HG03460 (cell line): Measurements from ENCODE around the gene P2RY12.

Experiments used
- ATAC-seq: cut with Tn5 transposase; IDR thresholded peaks from one replicate; pipeline ENCODE4 v1.9.1; 2021; ENCODE audit not compliant: unreplicated experiment

P2RY12 gene

DNA sequence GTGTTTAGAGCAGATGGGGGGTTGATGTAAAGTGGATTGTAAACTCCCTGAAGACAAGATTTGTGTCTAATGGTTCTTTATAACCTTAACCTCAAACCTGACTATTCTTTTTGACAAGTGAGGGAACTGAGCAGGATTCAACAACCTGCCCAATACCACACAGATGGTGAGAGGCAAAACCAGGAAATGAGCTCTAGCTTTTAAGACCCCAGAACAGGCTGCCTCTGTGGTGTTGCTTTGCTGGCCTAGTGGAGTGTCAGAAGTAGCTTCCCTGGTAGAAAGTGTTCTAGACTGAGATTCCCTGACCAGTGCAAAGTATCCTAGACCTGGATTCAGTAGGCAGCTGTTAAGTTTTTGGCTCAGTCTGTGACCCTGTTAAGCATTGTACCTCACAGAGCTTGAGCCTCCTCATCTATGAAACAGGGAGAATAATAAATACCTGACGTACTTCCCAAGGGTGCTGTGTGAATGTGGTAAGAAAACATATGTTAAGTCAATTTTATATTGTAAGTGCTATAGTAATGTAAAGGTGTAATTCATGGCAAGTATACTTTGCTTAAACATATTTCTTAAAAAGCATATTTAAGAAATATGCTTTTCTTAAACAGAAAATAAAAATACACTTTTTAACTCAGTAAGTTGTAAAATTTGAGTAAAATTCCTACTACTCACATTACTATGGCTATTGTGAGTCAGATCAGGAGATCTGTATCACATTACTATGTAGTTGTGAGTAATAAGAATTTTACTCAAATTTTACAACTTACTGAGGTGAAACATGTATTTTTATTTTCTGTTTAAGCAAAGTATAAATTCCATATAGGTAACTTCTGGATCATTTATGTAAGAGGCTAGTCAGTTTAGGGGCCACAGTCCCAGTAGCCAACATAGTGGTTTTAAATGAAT lies 76.7 kb downstream of the P2RY12 start:
- no peak for ATAC-seq

DNA sequence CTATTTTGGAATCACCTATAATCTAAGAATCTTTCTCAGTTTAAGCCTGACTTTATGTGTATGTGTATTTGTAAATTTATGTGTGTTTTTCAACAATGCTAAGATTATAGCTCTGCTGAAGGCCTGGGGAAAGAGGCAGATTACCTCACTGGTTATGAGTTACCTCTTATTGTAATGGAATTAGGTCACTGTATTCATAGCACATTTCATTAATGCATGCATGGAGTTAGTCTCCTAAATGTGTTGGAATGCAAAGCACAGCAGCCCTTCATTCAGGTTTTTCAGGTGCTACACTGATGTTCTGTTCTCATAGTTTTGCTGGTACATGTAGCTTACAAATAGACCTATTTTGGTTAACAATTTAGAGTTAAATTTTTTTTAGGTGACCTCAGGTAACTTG lies 77.4 kb downstream of the P2RY12 start:
- no peak for ATAC-seq

DNA sequence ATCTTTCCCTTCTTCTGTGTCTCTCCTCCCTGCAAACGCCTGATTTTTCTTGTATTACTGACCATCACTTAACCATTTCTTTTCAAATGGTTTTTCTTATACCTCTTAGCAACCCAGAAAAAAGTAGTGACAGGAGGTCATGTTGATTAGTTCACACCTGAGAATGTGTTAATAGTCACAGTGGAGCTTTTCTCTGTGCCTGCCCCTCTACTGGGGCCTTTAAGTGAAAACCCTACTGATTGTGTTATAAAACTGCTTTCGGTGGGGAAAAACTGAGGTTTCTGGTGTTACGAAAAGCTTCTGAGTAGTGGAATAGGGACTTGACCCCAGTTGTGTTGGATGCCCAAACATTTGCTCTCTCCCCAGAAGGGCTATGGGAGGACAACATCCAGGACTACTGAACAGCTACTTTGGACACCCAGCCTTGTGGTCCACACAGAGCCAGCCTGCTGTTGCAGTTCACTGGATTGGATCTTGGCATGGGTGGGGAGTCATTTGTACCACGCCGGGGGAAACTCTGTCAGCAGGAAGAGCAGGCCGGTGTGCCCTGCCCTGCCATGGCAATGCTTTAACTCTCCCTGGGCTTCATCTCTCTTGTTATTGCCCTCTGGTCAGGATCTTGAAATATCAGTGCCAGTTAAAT lies 78.3 kb downstream of the P2RY12 start:
- ATAC-seq = no peak

DNA sequence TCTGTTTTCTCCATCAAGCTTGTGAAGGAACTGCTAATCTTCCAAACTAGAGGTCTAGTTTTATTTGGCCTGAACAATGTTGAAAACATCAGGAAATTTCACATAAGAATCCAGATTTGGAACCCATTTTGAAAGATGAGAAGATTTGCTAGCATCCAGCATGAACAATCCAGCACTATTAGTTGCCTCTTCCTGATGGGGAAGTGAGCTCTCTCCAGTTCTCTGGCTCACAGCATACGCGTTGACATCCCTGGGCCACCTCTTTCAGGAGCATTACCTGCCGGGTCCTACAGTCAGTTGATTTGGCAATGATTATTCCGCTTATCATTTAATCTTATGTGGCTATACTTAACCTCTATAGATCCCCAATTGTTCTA lies 78.8 kb downstream of the P2RY12 start:
- no peak for ATAC-seq

DNA sequence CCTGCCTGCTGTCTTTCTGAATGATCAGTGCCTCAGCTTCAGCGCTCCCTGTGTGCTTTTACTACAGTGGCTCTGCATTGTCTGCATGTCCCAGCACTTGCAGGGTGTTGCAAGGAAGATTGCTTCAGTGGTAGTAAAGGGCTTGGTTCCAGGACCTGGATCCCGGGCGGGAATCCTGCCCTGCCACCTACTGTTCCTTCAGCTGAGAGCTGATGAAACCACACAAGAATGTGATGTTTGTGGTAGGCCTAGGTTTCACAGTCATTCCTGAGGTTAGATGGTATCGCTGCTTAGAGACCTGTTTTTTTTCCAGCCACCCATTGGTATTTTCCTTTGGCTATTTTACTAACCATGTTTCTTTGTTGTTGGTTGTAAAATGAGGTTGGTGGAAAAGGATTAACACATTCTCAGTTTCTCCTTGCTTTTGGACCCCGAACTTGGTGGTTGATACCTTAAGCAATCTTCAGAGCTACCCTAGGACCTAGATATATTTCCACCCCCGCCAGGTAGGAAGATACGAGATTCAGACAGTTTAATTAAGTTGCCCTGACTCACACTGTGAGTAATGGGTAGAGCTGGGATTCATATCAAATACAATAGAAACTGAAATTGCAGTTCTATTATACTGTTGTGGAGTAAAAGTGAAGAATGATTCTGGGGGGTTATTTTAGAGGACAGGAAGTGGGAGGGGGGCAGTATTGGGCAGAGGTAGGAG lies 79.3 kb downstream of the P2RY12 start:
- no peak for ATAC-seq

DNA sequence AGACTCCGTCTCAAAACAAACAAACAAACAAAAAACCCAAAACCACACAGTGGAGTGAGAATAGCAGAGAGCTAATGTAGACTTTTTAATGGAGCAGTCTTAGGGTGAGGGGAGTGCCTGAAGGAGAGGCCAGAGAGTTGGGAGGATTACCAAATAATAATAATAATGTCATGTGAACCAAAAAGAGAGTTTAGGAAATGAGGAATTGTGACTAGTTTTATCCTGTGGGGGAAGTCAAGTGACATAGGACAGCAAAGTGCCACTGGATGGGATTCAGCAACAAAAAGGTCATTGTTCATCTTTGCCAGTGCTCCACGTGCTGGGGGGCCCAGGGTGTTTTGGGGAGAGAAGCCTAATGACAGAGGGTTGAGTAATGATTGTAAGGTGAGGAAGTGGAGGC lies 80.8 kb downstream of the P2RY12 start:
- no peak for ATAC-seq

DNA sequence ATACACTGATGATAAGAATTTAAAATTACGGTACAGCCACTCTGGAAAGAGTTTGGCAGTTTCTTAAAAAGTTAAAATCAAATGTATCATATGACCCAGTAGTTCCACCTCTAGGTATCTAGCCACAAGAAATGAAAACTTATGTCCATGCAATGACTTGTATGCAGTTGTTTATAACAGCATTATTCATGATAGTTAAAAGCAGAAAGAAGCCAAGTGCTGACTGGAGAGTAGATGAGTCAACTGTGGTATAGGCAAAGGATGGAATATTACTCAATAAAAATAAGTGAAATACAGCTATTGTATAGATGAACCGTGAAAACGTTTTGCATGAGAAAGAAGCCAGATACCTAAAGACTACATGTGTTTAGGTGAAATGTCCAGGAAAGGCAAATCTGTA lies 82.8 kb downstream of the P2RY12 start:
- no peak for ATAC-seq

DNA sequence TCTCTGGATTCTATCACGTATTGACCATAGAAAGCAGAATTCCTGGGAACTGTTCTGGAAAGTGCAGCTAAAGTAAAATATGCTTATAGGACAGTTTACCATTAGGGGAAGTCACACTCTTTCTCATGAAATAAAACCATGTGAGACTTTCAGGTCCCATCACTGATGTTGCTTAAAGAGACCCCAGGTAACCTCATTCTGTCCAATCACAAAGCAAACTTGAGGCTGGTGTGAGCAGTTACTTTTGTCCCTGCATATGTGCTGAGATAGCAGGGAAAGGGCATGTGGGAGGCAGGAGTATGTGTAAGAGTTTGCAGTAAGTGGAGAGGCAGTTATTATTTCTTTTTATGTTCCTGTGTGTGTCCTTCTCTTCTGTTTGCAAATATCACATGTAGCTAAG lies 84.0 kb downstream of the P2RY12 start:
- no peak for ATAC-seq

DNA sequence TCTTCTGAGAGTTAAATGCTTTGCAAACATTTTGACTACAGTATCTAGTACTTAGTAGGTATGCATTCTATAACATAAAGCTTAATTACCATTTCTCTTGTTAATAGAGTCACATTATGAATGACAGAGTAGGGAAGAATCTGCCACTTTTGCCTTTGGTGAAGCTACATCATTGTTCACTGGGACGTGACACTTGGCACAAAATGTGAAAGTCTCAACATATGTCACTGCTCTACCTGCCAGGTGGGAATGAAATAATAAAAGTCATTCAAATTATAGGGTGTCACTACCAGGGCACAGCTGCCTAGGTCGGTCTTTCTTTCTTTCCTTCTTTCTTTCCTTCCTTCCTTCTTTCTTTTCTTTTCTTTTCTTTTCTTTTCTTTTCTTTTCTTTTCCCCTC lies 85.5 kb downstream of the P2RY12 start:
- ATAC-seq = no peak

DNA sequence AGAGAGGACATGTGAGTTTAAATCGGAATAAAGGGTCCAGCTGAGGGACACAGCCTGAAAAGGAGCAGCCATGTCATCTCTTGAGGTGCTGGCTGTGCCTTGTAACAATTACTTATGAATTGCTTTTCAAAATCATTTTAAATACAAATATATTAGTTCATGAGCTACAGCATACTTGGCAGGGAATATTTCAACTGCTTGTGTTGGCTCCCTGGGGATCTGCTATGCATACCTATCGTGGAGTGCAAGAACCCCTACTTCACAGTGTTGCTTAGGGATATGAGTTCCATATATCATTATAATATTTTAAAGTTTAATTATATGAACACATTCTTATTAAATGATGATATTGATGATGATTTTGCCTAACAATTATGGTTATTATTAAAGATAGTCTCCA lies 87.1 kb downstream of the P2RY12 start:
- ATAC-seq = no peak

DNA sequence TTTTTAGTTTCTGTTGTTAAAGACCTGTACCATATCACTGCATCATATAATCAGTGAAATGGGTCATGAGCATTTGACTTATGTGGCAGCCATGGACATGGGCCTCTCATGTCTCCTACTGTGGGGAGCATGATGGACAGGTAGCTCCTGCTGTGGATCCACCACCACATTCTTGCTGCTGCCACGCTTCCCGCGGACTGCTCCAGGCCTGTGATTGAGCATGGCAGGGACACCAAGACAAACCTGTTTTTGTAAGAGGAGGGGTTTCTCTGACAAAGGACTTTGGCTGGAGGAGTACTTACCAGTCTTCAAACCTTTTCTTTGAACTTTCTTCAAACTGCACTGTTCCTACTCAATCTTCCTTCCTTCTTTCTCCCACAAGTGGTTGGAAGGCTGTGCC lies 88.3 kb downstream of the P2RY12 start:
- no peak for ATAC-seq

DNA sequence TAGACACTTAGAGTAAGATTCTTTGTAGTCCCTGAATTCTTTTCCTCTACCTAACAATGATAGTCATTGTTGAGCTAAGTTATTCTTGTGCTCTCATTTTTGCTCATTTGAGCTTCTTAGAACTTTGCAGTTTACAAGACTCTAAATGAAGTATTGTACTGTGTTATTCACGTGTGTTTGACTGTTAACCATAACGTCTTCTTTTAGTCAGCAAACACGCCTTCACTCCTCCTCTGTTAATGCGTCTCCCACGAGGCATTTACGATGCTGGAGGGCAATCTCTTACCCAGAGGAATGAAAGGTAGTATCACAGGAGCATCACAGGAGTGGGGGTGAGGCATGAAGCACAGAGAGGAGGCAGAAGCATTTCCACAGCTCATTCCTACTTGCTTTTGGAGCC lies 91.4 kb downstream of the P2RY12 start:
- no peak for ATAC-seq

DNA sequence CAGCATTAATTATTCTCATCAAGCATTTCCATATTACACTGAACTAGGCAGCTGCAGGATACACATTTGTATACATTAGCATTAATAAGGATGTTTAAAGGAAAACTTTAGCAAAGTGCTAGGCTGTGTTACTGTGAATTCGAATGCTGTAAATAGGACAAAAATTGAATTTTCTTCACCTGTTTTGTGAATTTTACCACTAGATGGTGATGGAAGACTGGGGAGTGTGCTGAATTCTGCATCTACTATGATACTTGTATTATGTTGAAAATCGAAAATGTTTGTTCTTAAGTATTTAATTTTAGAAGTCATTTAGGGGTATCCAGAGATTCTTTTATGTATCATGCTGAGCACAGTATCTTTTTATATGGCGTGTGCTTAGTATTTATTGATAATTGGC lies 93.9 kb downstream of the P2RY12 start:
- ATAC-seq = no peak

DNA sequence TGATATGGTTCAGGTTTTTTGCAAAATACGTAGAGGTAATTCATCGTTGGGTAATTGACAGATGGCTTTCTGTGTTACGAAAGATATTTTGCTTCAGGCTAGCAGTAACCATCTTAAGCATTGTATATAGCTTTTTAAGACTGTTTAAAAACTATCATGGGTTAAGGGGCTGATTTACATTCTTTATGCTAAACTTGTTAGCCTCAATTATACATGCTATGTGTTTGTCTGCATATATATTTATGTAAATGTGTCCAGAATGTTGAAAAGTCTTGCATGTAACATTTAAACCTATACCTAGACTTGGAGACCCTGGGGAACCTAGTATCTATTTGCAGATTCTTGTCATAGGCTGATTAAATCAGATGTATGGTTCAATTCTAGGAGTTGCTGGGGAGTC lies 95.1 kb downstream of the P2RY12 start:
- ATAC-seq = no peak
